Left lung (tissue), 10 donors: ENCODE measurements around the gene ST6GAL1. TPM values are rescaled to one million over a fixed set of nuclear protein-coding genes. Genes with fewer than 3 reads are reported as not detected.

Experiments used
- ATAC-seq: fragments of 200-7000 bp; cut with Tn5 transposase; one replicate; pipeline ENCODE4 v1.9.1; 2020; ENCODE audit warnings: moderate library complexity
- DNase-seq, 4 donors: peaks; one replicate each; pipeline ENCODE4 v3.0.0-alpha.2; 2013 to 2020
- H3K27ac ChIP-seq, 2 donors: fragments of 200-600 bp; sonication (generic) in 1 of 2; one replicate each; pipeline versions ENCODE4 v1.5.0 to v1.8.0; 2020 to 2021
- H3K27me3 ChIP-seq, 2 donors: fragments of 200-600 bp; sonication (generic) in 1 of 2; one replicate each; pipeline versions ENCODE4 v1.5.0 to v1.8.0; 2020 to 2021
- H3K36me3 ChIP-seq, 2 donors: fragments of 200-600 bp; sonication (generic) in 1 of 2; one replicate each; pipeline versions ENCODE4 v1.5.0 to v1.8.0; 2020 to 2021
- H3K4me1 ChIP-seq, 2 donors: fragments of 200-600 bp; one replicate each; pipeline ENCODE4 v1.8.0; 2021
- H3K4me3 ChIP-seq, 2 donors: fragments of 200-600 bp; sonication (generic) in 1 of 2; one replicate each; pipeline versions ENCODE4 v1.5.0 to v1.8.0; 2020 to 2021; ENCODE audit warnings: mild to moderate bottlenecking in 1 of 2
- H3K9me3 ChIP-seq, 2 donors: fragments of 200-600 bp; sonication (generic) in 1 of 2; one replicate each; pipeline versions ENCODE4 v1.5.0 to v1.8.0; 2020 to 2021
- CTCF ChIP-seq, 2 donors: fragments of 200-600 bp; sonication (generic) in 1 of 2; IDR thresholded peaks; one replicate each; pipeline versions ENCODE4 v1.5.0 to v1.8.0; 2021; ENCODE audit warnings: antibody characterized with exemption in 2 of 2
- intact Hi-C, 2 donors: fragments of 100-400 bp; cut with DNase I; formaldehyde crosslinking; loops; one replicate each; pipeline versions ENCODE4 v1.11.2 to v1.14.2; 2022
- polyA plus RNA-seq, 6 donors: library from polyadenylated mRNA; unstranded; fragments of 120-200 nt; gene quantifications; one replicate each; pipeline ENCODE4 v1.2.1, GENCODE V29; 2013; ENCODE audit not compliant: insufficient read length in 6 of 6
- total RNA-seq, 2 donors: library from RNA; stranded (reverse); fragmentation: NEBNext Ultra II Directional; extraction: Animal tissue kit (Norgen Biotek cat#: 25700); gene quantifications; one replicate each; pipeline ENCODE4 v1.2.1, GENCODE V29; 2021
- donor health status: DM: no; HTN: yes; CAD: no.
- donor health status: DM: no; HTN: no; CAD: no.

Gene ST6GAL1
- total and polyA plus RNA-seq, 8 donors: 45.5 to 132 (median 56.2) TPM

- H3K27me3 ChIP-seq: no peaks in the 10 kb centered on the region
- H3K27ac ChIP-seq: peak overlapping the region; percentile 51 to 69
- peaks cover 0 to under 1% of the 10 kb centered on the region in 2 donors for H3K9me3 ChIP-seq
- H3K36me3 ChIP-seq: no peaks in the 10 kb centered on the region
- peak overlapping the region; percentile 14 to 23 for H3K4me3 ChIP-seq
- ATAC-seq: peak; percentile 86
- intact Hi-C loops: no loop called here
- DNase-seq: peak; percentile 51 to 71 (median 64)
- TF ChIP-seq CTCF (IDR thresholded peaks at IDR 0.05): no peak
- peaks cover 11 to 15% of the 10 kb centered on the region in 2 donors for H3K4me1 ChIP-seq
Observed at GRCh38 chr3:187101184-187102072, 171.1 kb downstream of the ST6GAL1 start.

GRCh38 chr3:187102073-187102634, 171.8 kb downstream of the ST6GAL1 start:
- H3K4me1 ChIP-seq: peaks cover 11 to 15% of the 10 kb centered on the region in 2 donors
- peak overlapping the region; percentile 14 to 23 for H3K4me3 ChIP-seq
- ATAC-seq: peak; percentile 37
- H3K27ac ChIP-seq: peak overlapping the region; percentile 51 to 69
- no peaks in the 10 kb centered on the region for H3K36me3 ChIP-seq
- no peak for TF ChIP-seq CTCF (IDR thresholded peaks at IDR 0.05)
- no peaks in the 10 kb centered on the region for H3K27me3 ChIP-seq
- intact Hi-C loops: no loop called here
- H3K9me3 ChIP-seq: no peaks in the 10 kb centered on the region
- DNase-seq: no peak

- peaks cover 11 to 15% of the 10 kb centered on the region in 2 donors for H3K4me1 ChIP-seq
- intact Hi-C loops: no loop called here
- H3K9me3 ChIP-seq: no peaks in the 10 kb centered on the region
- ATAC-seq: no peak
- H3K27me3 ChIP-seq: no peaks in the 10 kb centered on the region
- DNase-seq: peak in 1 of 4 donors; percentile 53
- H3K36me3 ChIP-seq: no peaks in the 10 kb centered on the region
- H3K4me3 ChIP-seq: no peak overlapping the region
- H3K27ac ChIP-seq: no peak overlapping the region
- no peak for TF ChIP-seq CTCF (IDR thresholded peaks at IDR 0.05)
Observed at GRCh38 chr3:187103251-187103650, 172.9 kb downstream of the ST6GAL1 start.

- no peaks in the 10 kb centered on the region for H3K9me3 ChIP-seq
- H3K27ac ChIP-seq: no peak overlapping the region
- ATAC-seq: no peak
- intact Hi-C loops: no loop called here
- no peak for DNase-seq
- peaks cover 11 to 15% of the 10 kb centered on the region in 2 donors for H3K4me1 ChIP-seq
- no peaks in the 10 kb centered on the region for H3K36me3 ChIP-seq
- no peaks in the 10 kb centered on the region for H3K27me3 ChIP-seq
- H3K4me3 ChIP-seq: no peak overlapping the region
- no peak for TF ChIP-seq CTCF (IDR thresholded peaks at IDR 0.05)
Observed at GRCh38 chr3:187104342-187104741, 174.0 kb downstream of the ST6GAL1 start.

GRCh38 chr3:187104933-187105332, 174.6 kb downstream of the ST6GAL1 start:
- Histone ChIP-seq H3K27me3 (no peaks in the 10 kb centered on the region), H3K4me1 (peaks cover 11 to 15% of the 10 kb centered on the region in 2 donors), H3K4me3 (no peak overlapping the region), H3K36me3 (no peaks in the 10 kb centered on the region), H3K27ac (no peak overlapping the region), H3K9me3 (no peaks in the 10 kb centered on the region)
- intact Hi-C loops: no loop called here
- DNase-seq: no peak
- TF ChIP-seq CTCF (IDR thresholded peaks at IDR 0.05): no peak
- no peak for ATAC-seq
